ENCODE results near the gene SLC52A3.

GRCh38 chr20:791056-791455 is 22.8 kb upstream of the SLC52A3 start:
- TF ChIP-seq CTCF (IDR thresholded peaks at IDR 0.05) (no peak), EP300 (IDR thresholded peaks at IDR 0.05) (no peak), POLR2AphosphoS5 (IDR thresholded peaks at IDR 0.05) (no peak)
